ENCODE data around the gene MEIS1.

Gene MEIS1

GRCh38 chr2:66431846-66432587 lies 2.9 kb upstream of the MEIS1 start:
- no peak for DNase-seq (ENCODE audit: low read depth in 3 of 3, low spot score in 1 of 3)

- DNase-seq (ENCODE audit: low read depth in 3 of 3, low spot score in 1 of 3): no peak
Observed at GRCh38 chr2:66432801-66433694, 1.9 kb upstream of the MEIS1 start.

DNA sequence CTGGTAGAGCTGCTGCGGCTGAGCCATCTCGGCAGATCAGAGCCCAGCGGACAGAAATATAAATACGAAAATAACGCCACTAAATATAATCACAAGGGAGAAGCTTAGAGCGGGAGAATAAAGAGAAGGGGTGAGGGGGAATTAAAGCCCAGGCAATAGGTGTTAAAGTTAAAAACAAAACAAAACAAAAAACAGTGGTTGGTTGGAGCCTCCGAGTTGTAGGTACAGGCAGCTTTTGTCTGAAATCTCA lies 1.3 kb upstream of the MEIS1 start:
- DNase-seq (ENCODE audit: low read depth in 3 of 3, low spot score in 1 of 3): no peak

GRCh38 chr2:66433945-66434678 lies 813 bp upstream of the MEIS1 start:
- DNase-seq (ENCODE audit: low read depth in 3 of 3, low spot score in 1 of 3): no peak

DNA sequence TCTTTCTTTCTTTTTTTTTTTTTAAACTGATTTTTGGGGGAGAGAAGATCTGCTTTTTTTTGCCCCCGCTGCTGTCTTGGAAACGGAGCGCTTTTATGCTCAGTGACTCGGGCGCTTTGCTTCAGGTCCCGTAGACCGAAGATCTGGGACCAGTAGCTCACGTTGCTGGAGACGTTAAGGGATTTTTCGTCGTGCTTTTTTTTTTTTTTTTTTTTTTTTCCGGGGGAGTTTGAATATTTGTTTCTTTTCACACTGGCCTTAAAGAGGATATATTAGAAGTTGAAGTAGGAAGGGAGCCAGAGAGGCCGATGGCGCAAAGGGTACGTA lies 587 bp downstream of the MEIS1 start:
- DNase-seq (ENCODE audit: low read depth in 3 of 3, low spot score in 1 of 3): no peak

DNA sequence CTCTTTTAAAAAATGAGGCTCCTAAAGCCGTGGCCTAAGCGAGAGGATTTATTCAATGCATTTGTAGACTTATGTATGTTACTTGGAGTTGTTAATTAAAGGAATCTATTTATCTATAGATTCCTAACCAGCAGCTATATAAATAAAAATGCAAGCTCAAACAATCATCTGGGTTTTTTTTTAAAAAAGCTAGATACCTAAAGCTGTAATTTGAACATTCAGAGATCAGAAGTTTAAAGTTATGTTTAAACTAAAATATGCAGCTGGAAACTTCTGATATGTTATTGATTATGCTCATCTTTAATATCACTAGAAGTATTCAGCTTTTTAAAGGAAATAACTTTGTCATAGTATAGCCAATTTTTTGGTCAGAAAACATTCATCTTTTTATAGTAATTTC lies 1.0 kb downstream of the MEIS1 start:
- no peak for DNase-seq (ENCODE audit: low read depth in 3 of 3, low spot score in 1 of 3)

GRCh38 chr2:66436581-66437001 lies 1.7 kb downstream of the MEIS1 start:
- DNase-seq (ENCODE audit: low read depth in 3 of 3, low spot score in 1 of 3): no peak

DNA sequence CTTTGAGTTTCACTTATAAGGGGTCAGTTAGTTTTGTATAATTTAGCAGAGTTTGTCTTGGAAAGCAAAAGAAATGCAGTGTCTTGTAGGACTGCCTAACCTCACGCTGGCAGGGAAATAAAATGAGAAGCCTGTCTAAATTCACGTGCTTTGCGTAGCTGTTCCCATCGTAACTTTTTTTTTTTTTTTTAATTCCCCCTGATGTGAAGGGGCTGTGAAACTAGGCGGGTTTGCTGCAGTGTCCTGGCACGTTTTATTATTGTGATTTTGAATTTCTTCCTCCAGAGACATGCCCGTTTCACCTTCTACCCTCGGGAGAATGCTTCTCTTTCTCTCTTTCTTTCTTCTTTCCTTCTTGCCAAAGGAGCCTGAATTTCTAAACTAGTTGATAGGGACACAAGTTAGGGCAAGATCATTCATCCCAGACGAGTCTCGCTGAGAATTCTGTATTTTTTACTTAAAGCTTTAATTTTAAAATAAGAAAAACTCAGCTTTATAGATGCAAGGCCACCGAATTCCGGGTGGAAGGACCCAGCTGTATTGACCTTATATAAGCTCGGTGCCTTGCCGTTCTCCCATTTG lies 2.3 kb downstream of the MEIS1 start:
- DNase-seq (ENCODE audit: low read depth in 3 of 3, low spot score in 1 of 3): no peak

- no peak for DNase-seq (ENCODE audit: low read depth in 3 of 3, low spot score in 1 of 3)
Observed at GRCh38 chr2:66437691-66438497, 3.0 kb downstream of the MEIS1 start.

GRCh38 chr2:66438498-66438833 lies 3.5 kb downstream of the MEIS1 start:
- DNase-seq (ENCODE audit: low read depth in 3 of 3, low spot score in 1 of 3): no peak

DNA sequence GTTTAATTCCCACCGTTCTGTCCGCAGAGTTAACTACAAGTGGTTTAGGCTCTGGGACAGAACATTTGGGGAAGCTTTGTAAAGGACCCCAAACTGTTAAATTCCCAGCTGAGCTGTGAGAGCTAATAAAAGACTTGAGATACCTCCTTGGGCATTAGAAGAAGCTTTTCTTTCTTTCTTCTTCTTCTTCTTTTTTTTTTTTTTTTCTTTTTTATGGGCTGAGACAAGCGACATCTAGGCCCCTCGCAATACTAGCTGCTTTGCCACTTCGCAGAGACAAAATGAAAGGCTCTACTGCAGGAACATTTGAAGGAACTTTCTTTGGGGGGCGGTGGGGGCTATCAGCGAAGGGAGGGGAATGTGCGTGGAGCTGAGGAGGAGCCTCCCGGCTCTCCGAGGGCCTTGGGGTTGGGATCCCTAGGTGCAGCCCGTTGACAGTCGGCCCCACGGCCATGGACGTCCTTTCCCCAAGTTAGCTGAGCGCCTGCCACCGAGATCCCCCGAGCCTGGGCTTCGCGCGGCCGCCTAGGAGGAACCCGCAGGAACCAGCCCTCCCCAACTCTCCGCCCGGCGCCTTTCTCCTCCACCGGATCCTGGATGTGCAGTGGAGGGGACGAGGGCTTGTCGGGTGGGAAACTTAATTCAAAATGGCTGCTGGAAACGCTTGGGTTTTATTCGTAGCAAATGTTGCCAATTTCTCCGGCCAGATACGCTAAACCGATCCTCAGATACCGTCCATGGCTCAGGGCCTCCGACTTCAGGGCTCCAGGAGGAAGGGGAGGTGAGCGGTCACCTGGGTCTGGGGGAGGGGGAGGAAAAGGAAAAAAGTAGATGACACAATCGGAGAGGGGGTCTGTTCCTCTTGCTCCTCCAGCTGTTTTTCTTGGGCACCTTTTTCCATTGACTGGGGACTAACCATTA lies 4.2 kb downstream of the MEIS1 start:
- DNase-seq (ENCODE audit: low read depth in 3 of 3, low spot score in 1 of 3): no peak

DNA sequence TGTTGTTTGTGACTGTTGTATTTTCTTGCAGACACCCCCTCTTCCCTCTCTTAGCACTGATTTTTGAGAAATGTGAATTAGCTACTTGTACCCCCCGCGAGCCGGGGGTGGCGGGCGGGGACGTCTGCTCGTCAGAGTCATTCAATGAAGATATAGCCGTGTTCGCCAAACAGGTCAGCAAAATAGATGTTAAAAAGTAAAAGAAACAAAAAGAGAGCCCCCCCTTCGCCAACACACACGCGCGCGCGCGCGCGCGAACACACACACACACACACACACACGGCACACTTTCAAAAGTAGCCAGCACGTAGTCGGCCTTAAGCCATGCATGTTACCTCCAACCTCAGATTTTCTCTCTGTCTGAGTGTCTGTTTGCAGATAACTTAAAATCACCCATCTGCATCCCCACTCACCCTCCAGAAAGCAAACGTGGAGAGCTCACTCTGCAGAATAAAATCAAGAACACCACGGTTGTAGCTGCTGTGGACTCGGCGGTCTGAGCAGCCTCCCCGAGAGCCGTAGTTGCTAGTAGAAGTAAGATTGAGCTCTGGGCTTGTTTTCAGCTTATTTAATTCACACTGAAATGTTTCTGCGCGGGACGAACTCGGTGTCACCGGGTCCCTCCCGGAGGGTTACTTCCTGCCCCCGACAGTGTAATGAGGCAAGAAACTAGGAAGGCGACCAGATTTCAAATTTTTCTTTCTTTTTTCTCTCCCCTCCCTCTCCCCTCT lies 5.1 kb downstream of the MEIS1 start:
- no peak for DNase-seq (ENCODE audit: low read depth in 3 of 3, low spot score in 1 of 3)

DNA sequence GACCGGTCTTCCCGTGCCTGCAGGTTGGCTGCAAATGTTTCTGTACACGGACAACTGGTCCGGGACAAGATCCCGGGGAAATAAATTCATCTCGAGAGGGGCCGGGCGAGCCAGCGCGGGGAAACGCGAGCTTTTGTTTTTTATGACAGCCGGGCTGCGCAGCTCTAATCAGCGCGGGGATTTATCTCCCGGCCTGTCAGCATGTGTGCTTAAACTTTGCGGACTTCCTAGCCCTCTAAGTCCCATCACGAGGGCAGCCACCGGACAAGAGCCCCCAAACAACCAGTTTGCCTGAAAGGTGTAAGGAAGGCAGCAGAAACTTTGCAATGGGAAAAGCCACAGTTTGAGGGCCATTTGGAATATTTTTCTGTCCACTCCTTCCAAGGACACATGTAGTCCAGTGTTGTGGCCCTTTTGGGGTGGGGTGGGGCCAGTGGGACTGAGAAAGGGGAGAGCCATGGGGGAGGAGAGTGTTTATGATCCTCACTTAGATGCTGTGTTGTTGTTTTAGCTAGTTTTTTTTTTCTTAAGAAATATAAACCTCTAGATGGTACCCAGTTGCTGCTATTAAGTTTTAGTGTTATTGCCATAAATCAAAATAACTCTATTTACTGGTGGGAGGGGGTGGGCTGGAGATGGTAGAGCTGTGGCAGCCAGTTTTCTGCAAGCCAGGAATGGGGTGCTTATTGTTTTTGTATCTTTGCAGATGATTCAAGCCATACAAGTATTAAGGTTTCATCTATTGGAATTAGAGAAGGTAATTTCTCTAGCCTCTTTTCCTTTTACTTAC lies 6.0 kb downstream of the MEIS1 start:
- no peak for DNase-seq (ENCODE audit: low read depth in 3 of 3, low spot score in 1 of 3)

- no peak for DNase-seq (ENCODE audit: low read depth in 3 of 3, low spot score in 1 of 3)
Observed at GRCh38 chr2:66441581-66442320, 6.8 kb downstream of the MEIS1 start.

DNA sequence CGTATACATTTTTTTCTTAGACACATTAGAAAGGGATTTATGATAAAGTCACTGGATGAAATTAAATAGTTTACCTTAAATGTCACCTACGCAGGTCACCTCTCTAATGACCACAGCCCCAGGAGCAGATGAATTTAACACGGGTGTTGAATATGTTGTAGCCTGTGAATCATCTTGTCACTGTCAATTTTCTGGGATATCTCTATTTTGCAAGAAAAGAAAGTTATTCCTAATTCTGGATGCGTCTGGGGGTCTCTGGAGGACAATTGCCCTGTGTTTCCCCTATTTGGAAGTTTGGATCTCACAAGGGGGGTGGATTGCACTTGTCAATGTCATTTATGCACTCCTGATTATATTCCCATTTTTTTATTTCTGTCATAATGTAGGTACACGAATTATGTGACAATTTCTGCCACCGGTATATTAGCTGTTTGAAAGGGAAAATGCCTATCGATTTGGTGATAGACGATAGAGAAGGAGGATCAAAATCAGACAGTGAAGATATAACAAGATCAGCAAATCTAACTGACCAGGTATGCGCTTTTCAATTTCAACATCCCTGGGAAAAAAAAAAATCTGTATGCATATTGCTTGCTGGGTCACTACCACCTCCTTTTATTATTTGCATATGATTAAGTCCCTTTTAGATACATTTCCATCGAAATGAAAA lies 7.7 kb downstream of the MEIS1 start:
- DNase-seq (ENCODE audit: low read depth in 3 of 3, low spot score in 1 of 3): no peak

- DNase-seq (ENCODE audit: low read depth in 3 of 3, low spot score in 1 of 3): no peak
Observed at GRCh38 chr2:66443186-66443978, 8.5 kb downstream of the MEIS1 start.

All from stimulated activated CD4-positive, alpha-beta T cell treated with anti-CD3 and anti-CD28 coated beads, TNF-alpha, amount 100 ng/mL, for 1 hour (primary cell).